Measurements from ENCODE around the gene DACT2.

- TF ChIP-seq ZFX (IDR thresholded peaks at IDR 0.05; ENCODE audit: borderline replicate concordance): no peak
- TF ChIP-seq CTCF (IDR thresholded peaks at IDR 0.05): no peak
Observed at GRCh38 chr6:168309997-168310396, 9.6 kb downstream of the DACT2 start.
